Upper lobe of left lung (tissue), 6 donors: Measurements from ENCODE around the gene MACROD2. TPM values are rescaled to one million over a fixed set of nuclear protein-coding genes. Genes with fewer than 3 reads are reported as not detected.

Source experiments
- ATAC-seq, 2 donors: fragments of 200-7000 bp; cut with Tn5 transposase; one replicate each; pipeline ENCODE4 v1.9.1; 2022; ENCODE audit warnings: mild to moderate bottlenecking in 2 of 2, moderate library complexity in 2 of 2; ENCODE audit not compliant: low FRiP score in 2 of 2
- DNase-seq, 2 donors: peaks; one replicate each; pipeline ENCODE4 v3.0.0-alpha.2; 2019 to 2020
- H3K27ac ChIP-seq, 4 donors: fragments of 200-600 bp; sonication (generic); one replicate each; pipeline ENCODE4 v1.5.1; 2016 to 2019
- H3K27me3 ChIP-seq, 4 donors: fragments of 200-600 bp; sonication (generic); one replicate each; pipeline ENCODE4 v1.5.1; 2017 to 2019
- H3K36me3 ChIP-seq, 4 donors: fragments of 200-600 bp; sonication (generic); one replicate each; pipeline ENCODE4 v1.5.1; 2016 to 2019
- H3K4me1 ChIP-seq, 4 donors: fragments of 200-600 bp; sonication (generic); one replicate each; pipeline ENCODE4 v1.5.1; 2018 to 2019
- H3K4me3 ChIP-seq, 4 donors: fragments of 200-600 bp; sonication (generic); one replicate each; pipeline ENCODE4 v1.5.1; 2017 to 2019; ENCODE audit warnings: mild to moderate bottlenecking in 2 of 4, moderate library complexity in 1 of 4
- H3K9me3 ChIP-seq, 4 donors: fragments of 200-600 bp; sonication (generic); one replicate each; pipeline ENCODE4 v1.5.1; 2018 to 2019
- CTCF ChIP-seq, 6 experiments: fragments of 450-650 bp in 4 of 6; fragments of 200-600 bp in 2 of 6; sonication (generic) in 2 of 6; IDR thresholded peaks; one replicate each; pipeline ENCODE4 v1.5.1; 2016 to 2019; ENCODE audit warnings: antibody characterized with exemption in 6 of 6
- EP300 ChIP-seq, 4 donors: sonication (generic); formaldehyde crosslinking; IDR thresholded peaks; one replicate each; pipeline ENCODE4 v1.5.1; 2017; ENCODE audit warnings: antibody characterized with exemption in 4 of 4, control low read depth in 2 of 4
- POLR2A ChIP-seq, 4 donors: fragments of 450-650 bp; IDR thresholded peaks; one replicate each; pipeline ENCODE4 v1.5.1; 2016 to 2017; ENCODE audit warnings: antibody characterized with exemption in 4 of 4, mild to moderate bottlenecking in 2 of 4
- POLR2AphosphoS5 ChIP-seq, 2 donors: sonication (generic); formaldehyde crosslinking; IDR thresholded peaks; one replicate each; pipeline ENCODE4 v1.5.1; 2017; ENCODE audit warnings: antibody characterized with exemption in 2 of 2
- WGBS, 2 donors: methylation state at CpG; one replicate each; pipeline ENCODE4 v1.1.5; 2017 to 2018; 5-methylcytosine and 5-hydroxymethylcytosine counted together
- total RNA-seq, 6 donors: library from RNA; depleted of rRNA in 4 of 6; stranded (reverse); fragments of >200 nt in 4 of 6; gene quantifications; one replicate each; pipeline versions ENCODE4 v1.1.0 to v1.2.1, GENCODE V29; 2016 to 2021
- donor health status: DM: no; HTN: no; CAD: no; lungs with moderate emphysema.
- donor health status: DM: no; HTN: yes; CAD: no; lungs with severe emphysema.

Gene MACROD2
- total RNA-seq, 6 donors from 2014 or later: 20.7 to 84.3 (median 36.3) TPM

- no peak overlapping the region for H3K4me3 ChIP-seq
- no peaks in the 10 kb centered on the region for H3K4me1 ChIP-seq
- ATAC-seq (no peak), DNase-seq (no peak)
- 90 to 94% methylated on average over 1 of the region's 1 CpG for WGBS, 2 donors
- no peaks in the 10 kb centered on the region for H3K36me3 ChIP-seq
- peaks cover 0 to 5% (median 1%) of the 10 kb centered on the region in 4 donors for H3K9me3 ChIP-seq
- no peaks in the 10 kb centered on the region for H3K27me3 ChIP-seq
- H3K27ac ChIP-seq: no peak overlapping the region
- TF ChIP-seq POLR2AphosphoS5 (IDR thresholded peaks at IDR 0.05) (no peak), POLR2A (IDR thresholded peaks at IDR 0.05) (no peak), CTCF (IDR thresholded peaks at IDR 0.05) (no peak), EP300 (IDR thresholded peaks at IDR 0.05) (no peak)
Observed at GRCh38 chr20:15742087-15742486, 1746.8 kb downstream of the MACROD2 start.

GRCh38 chr20:15742627-15743026 lies 1747.3 kb downstream of the MACROD2 start:
- Histone ChIP-seq H3K4me1 (no peaks in the 10 kb centered on the region), H3K27ac (no peak overlapping the region), H3K27me3 (no peaks in the 10 kb centered on the region), H3K9me3 (peaks cover 0 to 11% (median 4%) of the 10 kb centered on the region in 4 donors), H3K36me3 (no peaks in the 10 kb centered on the region), H3K4me3 (no peak overlapping the region)
- no peak for TF ChIP-seq CTCF (IDR thresholded peaks at IDR 0.05)
- no peak for TF ChIP-seq POLR2A (IDR thresholded peaks at IDR 0.05)
- no peak for TF ChIP-seq EP300 (IDR thresholded peaks at IDR 0.05)
- no peak for TF ChIP-seq POLR2AphosphoS5 (IDR thresholded peaks at IDR 0.05)
- DNase-seq (no peak), ATAC-seq (no peak)
- 62 to 88% methylated on average over 1 of the region's 1 CpG for WGBS, 2 donors

- ATAC-seq (no peak), DNase-seq (no peak)
- TF ChIP-seq POLR2AphosphoS5 (IDR thresholded peaks at IDR 0.05) (no peak), EP300 (IDR thresholded peaks at IDR 0.05) (no peak), POLR2A (IDR thresholded peaks at IDR 0.05) (no peak), CTCF (IDR thresholded peaks at IDR 0.05) (no peak)
- no peak overlapping the region for H3K4me3 ChIP-seq
- no peaks in the 10 kb centered on the region for H3K9me3 ChIP-seq
- H3K36me3 ChIP-seq: no peaks in the 10 kb centered on the region
- no peaks in the 10 kb centered on the region for H3K4me1 ChIP-seq
- no peak overlapping the region for H3K27ac ChIP-seq
- no peaks in the 10 kb centered on the region for H3K27me3 ChIP-seq
- 85 to 86% methylated on average over 3 of the region's 3 CpGs for WGBS, 2 donors
Observed at GRCh38 chr20:15756002-15756753, 1760.9 kb downstream of the MACROD2 start.

GRCh38 chr20:15756754-15757115 lies 1761.4 kb downstream of the MACROD2 start:
- H3K27ac ChIP-seq: no peak overlapping the region
- 64 to 69% methylated on average over 2 of the region's 2 CpGs for WGBS, 2 donors
- no peaks in the 10 kb centered on the region for H3K9me3 ChIP-seq
- no peak for DNase-seq
- H3K4me3 ChIP-seq: no peak overlapping the region
- TF ChIP-seq POLR2AphosphoS5 (IDR thresholded peaks at IDR 0.05) (no peak), EP300 (IDR thresholded peaks at IDR 0.05) (no peak), CTCF (IDR thresholded peaks at IDR 0.05) (no peak), POLR2A (IDR thresholded peaks at IDR 0.05) (no peak)
- no peaks in the 10 kb centered on the region for H3K36me3 ChIP-seq
- ATAC-seq: no peak
- H3K27me3 ChIP-seq: no peaks in the 10 kb centered on the region
- no peaks in the 10 kb centered on the region for H3K4me1 ChIP-seq

GRCh38 chr20:15759594-15759993 lies 1764.3 kb downstream of the MACROD2 start:
- DNase-seq: no peak
- TF ChIP-seq POLR2AphosphoS5 (IDR thresholded peaks at IDR 0.05): no peak

More at GRCh38 chr20:15759594-15759993, 1764.3 kb downstream of the MACROD2 start:
- Histone ChIP-seq H3K27me3 (no peaks in the 10 kb centered on the region), H3K27ac (no peak overlapping the region), H3K4me1 (no peaks in the 10 kb centered on the region), H3K4me3 (no peak overlapping the region), H3K9me3 (no peaks in the 10 kb centered on the region), H3K36me3 (no peaks in the 10 kb centered on the region)
- ATAC-seq: no peak
- WGBS, 2 donors: 81% methylated on average over 6 of the region's 6 CpGs
